Loucy (cell line): ENCODE measurements around the gene COMMD2.

ENCODE experiments used
- CTCF ChIP-seq: fragments of 200-600 bp; sonication (generic); conservative IDR thresholded peaks from 2 replicates; pipeline ENCODE4 v1.5.1; 2014; ENCODE audit warnings: mild to moderate bottlenecking, antibody characterized with exemption, low read length
- EZH2phosphoT487 ChIP-seq: fragments of 200-600 bp; IDR thresholded peaks from 2 replicates; pipeline ENCODE4 v1.6.1; 2018; ENCODE audit warnings: antibody characterized with exemption, mild to moderate bottlenecking, moderate library complexity, borderline replicate concordance

- no peak for TF ChIP-seq CTCF
- no peak for TF ChIP-seq EZH2phosphoT487
Measured at GRCh38 chr3:149716984-149717383, 35.3 kb downstream of the COMMD2 start.
